Nephron (organoid): ENCODE results near the gene TRAF5.

Source experiments
- H3K27ac Mint-ChIP-seq, 3 experiments: 2 replicates each; pipeline ENCODE4 v1.8.0; 2020; ENCODE audit warnings: mixed read lengths in 3 of 3, mild to moderate bottlenecking in 2 of 3, moderate library complexity in 1 of 3
- H3K27me3 Mint-ChIP-seq: 2 replicates; pipeline ENCODE4 v1.8.0; 2021; ENCODE audit warnings: low read depth, mild to moderate bottlenecking, moderate library complexity, mixed read lengths
- H3K36me3 Mint-ChIP-seq: 2 replicates; pipeline ENCODE4 v1.8.0; 2020; ENCODE audit warnings: low read depth, mixed read lengths
- H3K4me1 Mint-ChIP-seq: 2 replicates; pipeline ENCODE4 v1.8.0; 2020; ENCODE audit warnings: mixed read lengths
- H3K4me3 Mint-ChIP-seq, 3 experiments: 2 replicates each; pipeline ENCODE4 v1.8.0; 2020; ENCODE audit warnings: mild to moderate bottlenecking in 3 of 3, mixed read lengths in 3 of 3, moderate library complexity in 2 of 3
- H3K9me3 Mint-ChIP-seq: 2 replicates; pipeline ENCODE4 v1.8.0; 2020; ENCODE audit warnings: mixed read lengths
- TF ChIP-seq, protein P1 (sequence below), 3 experiments: fragments of 200-600 bp; sonication (generic); IDR thresholded peaks; one replicate each; pipeline ENCODE4 v1.5.0; 2021; ENCODE audit warnings: antibody characterized with exemption in 3 of 3; ENCODE audit not compliant: unreplicated experiment in 3 of 3

The TRAF5 gene, protein sequence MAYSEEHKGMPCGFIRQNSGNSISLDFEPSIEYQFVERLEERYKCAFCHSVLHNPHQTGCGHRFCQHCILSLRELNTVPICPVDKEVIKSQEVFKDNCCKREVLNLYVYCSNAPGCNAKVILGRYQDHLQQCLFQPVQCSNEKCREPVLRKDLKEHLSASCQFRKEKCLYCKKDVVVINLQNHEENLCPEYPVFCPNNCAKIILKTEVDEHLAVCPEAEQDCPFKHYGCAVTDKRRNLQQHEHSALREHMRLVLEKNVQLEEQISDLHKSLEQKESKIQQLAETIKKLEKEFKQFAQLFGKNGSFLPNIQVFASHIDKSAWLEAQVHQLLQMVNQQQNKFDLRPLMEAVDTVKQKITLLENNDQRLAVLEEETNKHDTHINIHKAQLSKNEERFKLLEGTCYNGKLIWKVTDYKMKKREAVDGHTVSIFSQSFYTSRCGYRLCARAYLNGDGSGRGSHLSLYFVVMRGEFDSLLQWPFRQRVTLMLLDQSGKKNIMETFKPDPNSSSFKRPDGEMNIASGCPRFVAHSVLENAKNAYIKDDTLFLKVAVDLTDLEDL

DNA sequence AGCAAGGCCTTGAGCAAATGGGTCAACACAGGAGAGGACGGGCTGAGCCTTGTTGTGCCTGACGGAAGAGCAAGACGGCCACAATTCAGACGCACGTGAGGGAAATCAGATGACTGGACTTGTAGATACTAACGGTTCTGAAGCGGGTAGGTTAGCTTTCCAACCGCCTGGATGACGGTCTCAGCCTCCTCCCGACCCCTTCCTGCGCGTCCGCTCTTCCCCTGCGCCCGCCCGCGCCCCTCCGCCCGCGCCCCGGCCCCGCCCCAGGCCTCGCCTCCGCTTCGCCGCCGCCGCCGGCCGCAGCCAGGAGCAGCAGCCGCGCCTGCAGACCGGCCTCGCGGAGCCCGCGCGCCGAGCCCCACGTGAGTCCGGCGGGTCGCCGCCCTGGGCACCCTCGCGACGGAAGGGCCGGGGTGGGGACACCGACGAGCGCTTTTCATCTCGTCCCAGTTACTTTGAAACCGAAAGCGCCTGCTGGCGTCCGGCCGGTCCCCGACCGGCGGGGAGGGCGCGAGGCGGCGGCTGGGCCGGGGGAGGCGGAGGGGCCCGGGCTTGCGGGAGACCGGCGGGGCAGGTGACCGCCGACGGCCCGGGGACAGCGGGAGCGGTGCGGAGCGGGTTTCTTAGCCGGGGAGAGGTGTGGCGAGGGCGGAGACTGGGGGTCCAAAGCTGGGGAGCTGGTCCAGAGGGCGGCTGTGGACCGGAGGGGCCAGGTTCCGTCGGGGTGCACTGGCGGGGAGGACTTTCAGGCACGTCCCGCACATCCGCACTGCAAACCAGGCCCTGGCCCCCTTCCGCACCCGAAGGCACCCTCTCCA is at the start of gene TRAF5:
Gene TRAF5 (plus strand): TSS at position 306 of the 818 bp plus-strand sequence. CDS start 26,407 bp downstream, outside the sequence.
- peak within 1 kb of the TSS; percentile 91 to 99 (median 98) for H3K4me3 Mint-ChIP-seq

DNA sequence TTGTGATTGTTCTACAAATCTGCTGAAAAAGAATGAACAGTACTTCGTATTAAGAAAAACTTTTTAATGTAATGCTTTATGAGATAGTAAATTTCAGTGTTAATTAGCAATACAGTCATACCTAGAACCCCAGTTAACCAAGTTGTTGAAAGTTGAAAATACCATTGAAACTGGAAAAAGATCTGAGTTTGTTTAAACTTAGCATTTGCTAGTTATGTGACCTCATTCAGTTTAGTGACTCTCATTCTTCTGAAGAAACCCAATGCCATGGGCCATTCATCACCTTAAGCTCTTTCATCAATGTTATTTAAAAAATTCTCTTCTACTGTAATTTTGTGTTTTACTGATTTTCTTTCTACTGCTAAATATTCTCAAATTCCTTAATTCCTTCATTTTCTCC is 47.3 kb upstream of the TRAF5 start:
- TF ChIP-seq, protein P1, sequence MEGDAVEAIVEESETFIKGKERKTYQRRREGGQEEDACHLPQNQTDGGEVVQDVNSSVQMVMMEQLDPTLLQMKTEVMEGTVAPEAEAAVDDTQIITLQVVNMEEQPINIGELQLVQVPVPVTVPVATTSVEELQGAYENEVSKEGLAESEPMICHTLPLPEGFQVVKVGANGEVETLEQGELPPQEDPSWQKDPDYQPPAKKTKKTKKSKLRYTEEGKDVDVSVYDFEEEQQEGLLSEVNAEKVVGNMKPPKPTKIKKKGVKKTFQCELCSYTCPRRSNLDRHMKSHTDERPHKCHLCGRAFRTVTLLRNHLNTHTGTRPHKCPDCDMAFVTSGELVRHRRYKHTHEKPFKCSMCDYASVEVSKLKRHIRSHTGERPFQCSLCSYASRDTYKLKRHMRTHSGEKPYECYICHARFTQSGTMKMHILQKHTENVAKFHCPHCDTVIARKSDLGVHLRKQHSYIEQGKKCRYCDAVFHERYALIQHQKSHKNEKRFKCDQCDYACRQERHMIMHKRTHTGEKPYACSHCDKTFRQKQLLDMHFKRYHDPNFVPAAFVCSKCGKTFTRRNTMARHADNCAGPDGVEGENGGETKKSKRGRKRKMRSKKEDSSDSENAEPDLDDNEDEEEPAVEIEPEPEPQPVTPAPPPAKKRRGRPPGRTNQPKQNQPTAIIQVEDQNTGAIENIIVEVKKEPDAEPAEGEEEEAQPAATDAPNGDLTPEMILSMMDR (IDR thresholded peaks at IDR 0.05; ENCODE audit: unreplicated experiment in 3 of 3): no peak
- H3K27me3 Mint-ChIP-seq: no peaks in the 10 kb centered on the region
- no peak overlapping the region for H3K4me3 Mint-ChIP-seq
- no peaks in the 10 kb centered on the region for H3K4me1 Mint-ChIP-seq
- no peaks in the 10 kb centered on the region for H3K9me3 Mint-ChIP-seq
- H3K27ac Mint-ChIP-seq: no peak overlapping the region
- peaks cover 35% of the 10 kb centered on the region for H3K36me3 Mint-ChIP-seq

More for the DNA sequence above, at the start of gene TRAF5:
- TF ChIP-seq, protein P1 (IDR thresholded peaks at IDR 0.05; ENCODE audit: unreplicated experiment in 3 of 3): no peak
- H3K27ac Mint-ChIP-seq: peak within 1 kb of the TSS; percentile 80 to 97 (median 89)
- peaks cover 21% of the 10 kb centered on the region for H3K27me3 Mint-ChIP-seq
- no peaks in the 10 kb centered on the region for H3K36me3 Mint-ChIP-seq
- H3K4me1 Mint-ChIP-seq: peaks cover 44% of the 10 kb centered on the region
- no peaks in the 10 kb centered on the region for H3K9me3 Mint-ChIP-seq

DNA sequence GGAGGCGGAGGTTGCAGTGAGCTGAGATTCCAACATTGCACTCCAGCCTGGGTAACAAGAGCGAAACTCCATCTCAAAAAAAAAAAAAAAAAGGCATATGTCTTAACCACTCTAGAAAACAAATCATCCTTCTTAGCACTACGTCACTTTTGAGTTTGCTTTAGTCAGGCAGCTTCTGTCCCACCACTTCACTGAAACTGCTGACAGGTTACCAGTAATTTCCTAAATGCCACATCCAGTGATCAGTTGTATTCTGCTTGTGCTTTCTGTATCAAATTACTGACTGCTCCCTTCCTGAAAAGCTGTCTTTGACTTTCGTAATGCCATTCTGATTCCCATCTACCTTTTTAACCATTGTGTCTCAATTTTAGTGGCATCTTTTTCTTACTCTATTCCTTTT is 45.7 kb upstream of the TRAF5 start:
- Mint-ChIP-seq H3K4me1 (no peaks in the 10 kb centered on the region), H3K9me3 (no peaks in the 10 kb centered on the region), H3K36me3 (peaks cover 42% of the 10 kb centered on the region), H3K27ac (no peak overlapping the region), H3K4me3 (no peak overlapping the region), H3K27me3 (no peaks in the 10 kb centered on the region)
- TF ChIP-seq, protein P1 (IDR thresholded peaks at IDR 0.05; ENCODE audit: unreplicated experiment in 3 of 3): no peak

DNA sequence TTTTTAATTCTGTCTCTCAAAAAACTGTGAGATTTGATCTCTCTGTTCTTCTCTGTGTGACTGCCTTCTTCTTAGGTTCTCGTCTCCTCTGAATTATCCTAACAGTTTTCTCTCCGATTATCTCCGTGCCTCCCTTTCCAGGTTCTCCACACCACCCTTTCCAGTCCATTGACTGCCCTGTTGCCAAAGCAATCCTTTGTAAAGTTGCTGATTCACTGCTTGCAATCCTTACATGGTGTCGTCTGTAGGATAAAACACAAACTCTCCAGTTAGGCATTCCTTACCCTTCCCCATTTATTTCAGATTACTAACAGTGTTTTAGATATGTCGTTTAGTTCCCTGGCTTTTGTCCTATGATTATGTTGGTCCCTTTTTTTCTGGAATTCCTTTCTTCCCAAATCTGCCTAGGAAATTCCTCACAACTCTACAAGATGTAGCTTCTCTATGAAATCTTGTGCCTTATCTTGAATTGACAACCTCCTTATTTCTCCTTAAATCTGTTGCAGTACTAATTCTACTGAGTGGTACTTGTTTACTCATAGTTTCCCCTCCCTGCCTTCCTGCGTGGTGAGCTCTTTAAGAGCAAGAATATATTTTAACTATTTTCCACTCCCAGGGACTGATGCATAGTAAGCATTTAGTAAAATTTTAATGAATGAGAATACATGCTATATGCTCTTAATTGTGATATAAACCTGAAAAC is 45.2 kb upstream of the TRAF5 start:
- no peaks in the 10 kb centered on the region for H3K27me3 Mint-ChIP-seq
- no peak overlapping the region for H3K4me3 Mint-ChIP-seq
- no peaks in the 10 kb centered on the region for H3K9me3 Mint-ChIP-seq
- H3K4me1 Mint-ChIP-seq: no peaks in the 10 kb centered on the region
- TF ChIP-seq, protein P1 (IDR thresholded peaks at IDR 0.05; ENCODE audit: unreplicated experiment in 3 of 3): no peak
- no peak overlapping the region for H3K27ac Mint-ChIP-seq
- H3K36me3 Mint-ChIP-seq: peaks cover 42% of the 10 kb centered on the region

DNA sequence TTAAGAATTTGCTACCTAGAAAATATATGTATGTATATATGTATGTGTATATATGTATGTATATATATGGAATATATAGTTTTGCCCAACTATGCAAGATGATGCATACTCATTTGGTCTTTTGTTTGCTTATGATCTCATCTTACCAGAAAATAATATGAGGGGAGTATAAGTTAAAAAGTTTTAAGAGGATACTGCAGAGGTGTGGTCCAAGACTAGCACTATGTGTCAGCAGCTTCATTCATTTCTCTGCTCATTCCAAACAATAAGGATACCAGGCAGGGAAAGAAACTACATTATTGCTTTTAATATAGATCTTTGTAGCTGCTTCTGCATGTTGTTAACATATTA is 44.6 kb upstream of the TRAF5 start:
- H3K9me3 Mint-ChIP-seq: no peaks in the 10 kb centered on the region
- no peak overlapping the region for H3K27ac Mint-ChIP-seq
- no peaks in the 10 kb centered on the region for H3K27me3 Mint-ChIP-seq
- TF ChIP-seq, protein P1 (IDR thresholded peaks at IDR 0.05; ENCODE audit: unreplicated experiment in 3 of 3): no peak
- H3K4me3 Mint-ChIP-seq: no peak overlapping the region
- H3K4me1 Mint-ChIP-seq: peaks cover 5% of the 10 kb centered on the region
- peaks cover 47% of the 10 kb centered on the region for H3K36me3 Mint-ChIP-seq
